ENCODE data around the gene RHCE.
A peak's percentile ranks its signal among the peaks of the same experiment; 100 is the strongest.
"Not testable (repeated sequence)": the region's sequence is repeated elsewhere in the genome, so short reads cannot be mapped to it uniquely, and the experiment has no call there.

The RHCE gene

DNA sequence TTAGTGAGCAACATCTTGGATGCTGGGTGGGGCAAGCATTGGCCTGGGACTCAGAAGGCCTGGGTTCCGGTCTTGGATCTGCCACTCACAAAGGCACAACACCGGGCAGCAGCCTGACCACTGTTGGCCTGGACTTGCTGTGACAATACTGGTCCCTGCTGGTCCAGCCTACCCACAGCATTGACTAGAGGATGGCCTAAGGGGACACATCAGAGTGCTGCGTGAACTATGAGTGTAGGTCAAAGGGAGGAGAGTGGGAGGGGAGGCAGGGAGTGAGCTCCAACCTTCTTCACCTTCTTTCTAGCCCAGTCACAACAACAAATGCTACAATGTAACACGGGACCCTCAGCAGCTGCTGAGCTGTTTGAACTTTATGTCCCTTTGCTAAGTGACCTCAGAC lies 51.4 kb downstream of the RHCE start:
- TF ChIP-seq, protein P1, sequence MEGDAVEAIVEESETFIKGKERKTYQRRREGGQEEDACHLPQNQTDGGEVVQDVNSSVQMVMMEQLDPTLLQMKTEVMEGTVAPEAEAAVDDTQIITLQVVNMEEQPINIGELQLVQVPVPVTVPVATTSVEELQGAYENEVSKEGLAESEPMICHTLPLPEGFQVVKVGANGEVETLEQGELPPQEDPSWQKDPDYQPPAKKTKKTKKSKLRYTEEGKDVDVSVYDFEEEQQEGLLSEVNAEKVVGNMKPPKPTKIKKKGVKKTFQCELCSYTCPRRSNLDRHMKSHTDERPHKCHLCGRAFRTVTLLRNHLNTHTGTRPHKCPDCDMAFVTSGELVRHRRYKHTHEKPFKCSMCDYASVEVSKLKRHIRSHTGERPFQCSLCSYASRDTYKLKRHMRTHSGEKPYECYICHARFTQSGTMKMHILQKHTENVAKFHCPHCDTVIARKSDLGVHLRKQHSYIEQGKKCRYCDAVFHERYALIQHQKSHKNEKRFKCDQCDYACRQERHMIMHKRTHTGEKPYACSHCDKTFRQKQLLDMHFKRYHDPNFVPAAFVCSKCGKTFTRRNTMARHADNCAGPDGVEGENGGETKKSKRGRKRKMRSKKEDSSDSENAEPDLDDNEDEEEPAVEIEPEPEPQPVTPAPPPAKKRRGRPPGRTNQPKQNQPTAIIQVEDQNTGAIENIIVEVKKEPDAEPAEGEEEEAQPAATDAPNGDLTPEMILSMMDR (IDR thresholded peaks at IDR 0.05; ENCODE audit: low read depth, low read length) = no peak
- no peak overlapping the region for H3K4me3 ChIP-seq (ENCODE audit: low read depth, low read length)
- in situ Hi-C loops (cut with HindIII; ENCODE audit: low sequenced_read_pairs) = no loop called here
- no peak for DNase-seq (ENCODE audit: low read depth, low spot score)

DNA sequence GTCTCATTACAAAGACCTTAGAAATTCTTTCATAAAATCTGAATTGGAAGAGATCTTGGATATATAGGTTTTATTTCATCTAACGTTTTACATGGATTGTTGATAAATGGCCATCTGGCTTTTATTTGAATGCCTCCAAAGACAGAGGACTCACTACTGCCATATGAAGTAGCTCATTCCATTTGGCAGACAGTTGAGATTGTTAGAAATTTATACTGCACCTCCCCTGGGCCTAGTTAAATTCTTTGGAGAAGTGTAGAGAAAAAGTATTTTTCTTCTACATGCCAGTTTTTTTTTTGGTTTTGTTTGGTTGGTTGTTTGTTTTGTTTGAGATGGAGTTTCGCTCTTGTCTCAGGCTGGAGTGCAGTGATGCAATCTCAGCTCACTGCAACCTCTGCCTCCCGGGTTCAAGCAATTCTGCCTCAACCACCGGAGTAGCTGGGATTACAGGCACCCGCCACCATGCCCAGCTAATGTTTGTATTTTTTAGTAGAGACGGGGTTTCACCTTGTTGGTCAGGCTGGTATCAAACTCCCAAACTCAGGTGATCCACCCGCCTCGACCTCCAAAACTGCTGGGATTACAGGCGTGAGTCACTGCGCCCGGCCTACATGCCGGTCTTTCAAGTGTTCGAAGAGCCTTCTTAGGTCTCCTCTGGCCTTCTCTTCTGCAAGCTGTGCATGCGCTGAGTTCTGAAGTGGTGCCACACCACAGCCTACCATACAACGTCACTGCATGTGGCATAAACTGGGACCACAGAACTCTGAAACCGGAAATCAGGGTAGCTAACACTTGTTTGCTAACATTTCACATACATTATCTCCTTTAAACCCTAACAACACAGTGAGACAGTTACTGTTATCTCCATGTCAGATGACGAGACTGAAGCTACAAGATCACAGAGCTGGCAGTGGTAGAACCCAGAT lies 57.7 kb downstream of the RHCE start:
- in situ Hi-C loops (cut with HindIII; ENCODE audit: low sequenced_read_pairs); H3K4me3 ChIP-seq (ENCODE audit: low read depth, low read length); DNase-seq (ENCODE audit: low read depth, low spot score): not testable (repeated sequence)

DNA sequence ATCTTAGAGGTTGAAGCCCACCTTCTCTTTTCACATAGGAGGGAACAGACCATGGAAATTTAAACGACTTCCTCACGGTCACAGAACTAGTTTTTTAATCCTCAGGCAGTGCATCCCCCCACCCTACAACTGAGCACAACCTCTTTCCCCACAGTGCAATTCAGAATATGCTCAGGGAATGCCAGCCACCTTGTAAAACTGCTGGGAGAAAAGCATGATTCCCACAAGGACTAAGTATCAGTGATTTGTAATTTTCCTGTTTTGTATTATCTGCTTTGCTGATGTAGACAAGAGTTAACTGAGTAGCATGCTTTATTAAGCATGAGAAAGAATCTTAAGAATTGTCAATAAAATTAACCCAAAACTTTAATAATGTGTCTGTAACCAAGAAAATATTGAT lies 58.7 kb downstream of the RHCE start:
- DNase-seq (ENCODE audit: low read depth, low spot score) = no peak
- TF ChIP-seq, protein P1 (IDR thresholded peaks at IDR 0.05; ENCODE audit: low read depth, low read length) = no peak
- H3K4me3 ChIP-seq (ENCODE audit: low read depth, low read length) = no peak overlapping the region
- in situ Hi-C loops (cut with HindIII; ENCODE audit: low sequenced_read_pairs) = no loop called here

DNA sequence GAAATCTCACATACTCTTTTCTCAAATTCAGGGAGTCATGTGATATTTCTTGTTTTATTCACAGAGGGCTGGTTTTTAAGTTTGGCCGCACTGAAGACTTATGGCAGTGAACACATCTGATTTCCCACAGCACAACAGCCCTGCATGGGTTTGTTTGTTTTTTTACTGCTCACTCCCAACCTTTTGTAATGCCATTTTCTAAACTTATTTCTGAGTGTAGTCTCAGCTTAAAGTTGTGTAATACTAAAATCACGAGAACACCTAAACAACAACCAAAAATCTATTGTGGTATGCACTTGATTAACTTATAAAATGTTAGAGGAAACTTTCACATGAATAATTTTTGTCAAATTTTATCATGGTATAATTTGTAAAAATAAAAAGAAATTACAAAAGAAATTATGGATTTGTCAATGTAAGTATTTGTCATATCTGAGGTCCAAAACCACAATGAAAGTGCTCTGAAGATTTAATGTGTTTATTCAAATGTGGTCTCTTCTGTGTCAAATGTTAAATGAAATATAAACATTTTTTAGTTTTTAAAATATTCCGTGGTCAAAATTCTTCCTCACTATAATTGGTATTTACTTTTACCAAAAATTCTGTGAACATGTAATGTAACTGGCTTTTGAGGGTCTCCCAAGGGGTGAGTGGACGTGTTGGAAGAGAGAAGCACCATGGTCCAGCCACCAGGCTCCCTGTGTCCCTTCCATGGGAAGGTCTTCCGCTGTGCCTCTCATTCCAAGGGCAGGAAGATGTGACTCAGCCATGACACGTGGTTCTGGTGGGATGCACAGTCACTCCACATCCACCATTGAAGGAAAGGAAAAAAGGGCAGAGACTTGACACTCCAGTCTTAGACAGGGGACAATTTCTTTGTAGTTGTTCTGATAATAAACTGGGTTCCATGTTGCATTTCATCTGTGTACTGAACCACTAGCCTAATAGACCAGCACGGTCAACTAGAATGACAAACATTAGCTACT lies 59.7 kb downstream of the RHCE start:
- TF ChIP-seq, protein P1 (IDR thresholded peaks at IDR 0.05; ENCODE audit: low read depth, low read length) = no peak
- in situ Hi-C loops (cut with HindIII; ENCODE audit: low sequenced_read_pairs) = no loop called here
- no peak overlapping the region for H3K4me3 ChIP-seq (ENCODE audit: low read depth, low read length)
- DNase-seq (ENCODE audit: low read depth, low spot score) = peak; percentile 73

DNA sequence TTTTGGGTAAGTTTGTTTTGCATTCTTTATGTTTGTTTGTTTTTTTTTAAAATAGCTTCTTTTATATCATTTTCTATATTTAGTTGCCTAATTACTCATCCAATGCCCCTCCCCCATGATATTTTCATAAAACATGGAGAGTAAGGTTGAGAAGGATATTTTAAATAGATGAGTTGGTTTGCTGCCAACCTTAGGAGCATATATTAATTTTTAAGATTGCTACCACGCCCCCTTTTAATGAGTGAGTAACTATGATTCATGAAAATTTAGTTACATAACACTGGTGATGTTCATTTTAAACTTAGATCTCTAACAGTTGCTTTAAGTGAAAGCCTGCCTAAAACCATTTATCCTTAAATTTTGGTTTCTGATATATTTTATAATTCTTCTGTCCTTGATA lies 63.8 kb downstream of the RHCE start:
- TF ChIP-seq, protein P1 (IDR thresholded peaks at IDR 0.05; ENCODE audit: low read depth, low read length) = no peak
- no peak for DNase-seq (ENCODE audit: low read depth, low spot score)
- H3K4me3 ChIP-seq (ENCODE audit: low read depth, low read length) = no peak overlapping the region
- in situ Hi-C loops (cut with HindIII; ENCODE audit: low sequenced_read_pairs) = no loop called here

DNA sequence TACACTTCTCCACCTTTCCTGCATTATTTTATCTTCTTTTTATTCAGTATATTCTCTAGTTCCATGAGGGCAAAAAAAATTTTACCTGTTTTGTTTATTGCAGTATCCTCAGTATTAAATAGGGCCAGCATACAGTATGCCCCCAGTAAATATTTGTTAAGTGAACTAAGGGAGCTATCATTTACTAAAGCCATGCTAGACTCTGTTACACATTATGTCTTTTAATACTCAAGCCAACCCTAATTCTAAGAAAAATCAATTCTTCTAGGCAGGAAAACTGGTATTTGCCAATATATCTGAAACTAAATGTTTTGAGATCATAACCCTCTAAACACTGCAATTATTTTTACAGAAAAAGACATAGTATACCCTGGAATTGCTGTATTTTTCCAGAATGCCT lies 64.2 kb downstream of the RHCE start:
- H3K4me3 ChIP-seq (ENCODE audit: low read depth, low read length) = no peak overlapping the region
- TF ChIP-seq, protein P1 (IDR thresholded peaks at IDR 0.05; ENCODE audit: low read depth, low read length) = no peak
- no peak for DNase-seq (ENCODE audit: low read depth, low spot score)
- in situ Hi-C loops (cut with HindIII; ENCODE audit: low sequenced_read_pairs) = no loop called here

Data from astrocyte of the spinal cord (primary cell).